Measurements from ENCODE around the gene PCDH9. TPM values are rescaled to one million over a fixed set of nuclear protein-coding genes. Genes with fewer than 3 reads are reported as not detected.

PCDH9 gene
- total and polyA plus RNA-seq, 2 of the 4 experiments (the other 2 are of a cell fraction), result 2.2 to 10.2 TPM

DNA sequence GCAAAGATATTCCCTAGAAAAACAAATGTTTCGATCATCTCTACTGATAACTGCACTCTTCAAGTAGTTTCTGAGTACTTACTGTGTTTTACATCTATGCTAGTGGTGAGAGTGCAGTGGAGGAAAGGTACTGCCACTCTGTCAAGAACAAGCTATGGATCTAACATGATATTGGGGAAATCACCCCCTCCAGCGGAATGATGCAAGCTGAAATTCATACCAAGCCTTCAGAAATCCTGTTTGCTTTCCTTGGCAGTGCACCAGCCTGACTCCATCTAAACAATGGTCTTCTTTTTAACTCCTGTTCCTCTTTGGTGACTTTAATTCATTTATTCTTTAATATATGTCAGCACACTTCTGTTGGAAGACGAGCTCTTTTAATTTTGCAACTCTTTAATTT lies 238.0 kb downstream of the PCDH9 start:
- Histone ChIP-seq H3K4me2 (ENCODE audit: low read depth, low read length) (no peak overlapping the region), H3K18ac (ENCODE audit: low read depth, low read length) (no peak overlapping the region), H2AK5ac (ENCODE audit: low read depth, low read length) (no peak overlapping the region), H3K27me3 (ENCODE audit: control insufficient read depth, insufficient read depth, low read length) (no peaks in the 10 kb centered on the region), H2BK120ac (ENCODE audit: low read depth, low read length) (no peak overlapping the region), H3K36me3 (ENCODE audit: control insufficient read depth, insufficient read depth, low read length) (no peaks in the 10 kb centered on the region), H3K14ac (replicated peaks; ENCODE audit: low read depth, low read length) (no peak overlapping the region), H3K9me3 (ENCODE audit: control insufficient read depth, insufficient read depth, low read length) (no peaks in the 10 kb centered on the region), H4K91ac (ENCODE audit: insufficient read depth, low read depth, low read length) (no peak overlapping the region), H2AK9ac (replicated peaks; ENCODE audit: low read depth, low read length, poor library complexity) (no peak overlapping the region), H3K56ac (ENCODE audit: extremely low read depth, insufficient read depth, low read length) (no peak overlapping the region), H4K8ac (ENCODE audit: low read depth in 2 of 2, low read length in 2 of 2) (no peak overlapping the region), H3K9ac (ENCODE audit: low read depth, low read length) (no peak overlapping the region), H3K4ac (ENCODE audit: low read depth, low read length) (no peak overlapping the region), H3K27ac (ENCODE audit: insufficient read depth, low read length) (no peak overlapping the region), H3K4me1 (ENCODE audit: control insufficient read depth, insufficient read depth, low read length) (0 out of 2 replicates have a peak, but pooled peaks cover 1% of the 10 kb centered on the region), H2BK5ac (ENCODE audit: low read depth, low read length, poor library complexity, severe bottlenecking) (no peak overlapping the region), H2BK15ac (ENCODE audit: low read depth, low read length) (no peak overlapping the region), H4K20me1 (ENCODE audit: insufficient read depth, low read length) (no peaks in the 10 kb centered on the region), H2BK20ac (ENCODE audit: low read depth, low read length) (no peak overlapping the region), H3K23ac (ENCODE audit: low read depth, low read length) (no peak overlapping the region), H2AFZ (replicated peaks; ENCODE audit: low read length, poor library complexity) (no peak overlapping the region), H3K9me1 (ENCODE audit: insufficient read depth, low read length) (0 out of 2 replicates have a peak, but pooled peaks cover 4% of the 10 kb centered on the region), H4K5ac (ENCODE audit: low read depth, low read length) (no peak overlapping the region), H3K4me3 (ENCODE audit: insufficient read depth, low read depth, low read length) (no peak overlapping the region), H3K79me1 (ENCODE audit: low read depth in 1 of 2, low read length in 2 of 2) (no peaks in the 10 kb centered on the region)
- WGBS, 2 experiments (ENCODE audit: extremely low coverage in 2 of 2, insufficient read length in 1 of 2), result no CpG with 5 or more reads among the region's 3 CpGs
- ATAC-seq (ENCODE audit: low read depth) (peak; percentile 13; the same call in 1 of the 2 replicates), DNase-seq (peak; percentile 73)
- dilution Hi-C loops (cut with HindIII; ENCODE audit: low sequenced_read_pairs, unreplicated experiment), result no loop called here
- intact Hi-C loops (cut with micrococcal nuclease), result no loop called here
- POLR2A ChIA-PET (ENCODE audit: unreplicated experiment), result interaction anchor here (0.6 kb wide), 1 partner anchor 333 kb away, joined by 9 read pairs; no protein-coding TSS in a partner anchor
- CTCF ChIA-PET, result no interaction called here
- in situ Hi-C loops (cut with MboI; ENCODE audit: low sequenced_read_pairs), result no loop called here
- no TSS peak for BruUV-seq (replicated peaks)
- TF ChIP-seq CEBPB (IDR thresholded peaks at IDR 0.05; ENCODE audit: low read depth, low read length), result peak; percentile 43; the same call in 1 of the 2 replicates
- no peak for TF ChIP-seq MAZ (IDR thresholded peaks at IDR 0.05; ENCODE audit: borderline replicate concordance, low read depth, low read length)

All from IMR-90 (cell line).